Colonic mucosa (tissue), 4 donors: ENCODE results near the gene FBXL7. TPM values are rescaled to one million over a fixed set of nuclear protein-coding genes. Genes with fewer than 3 reads are reported as not detected.

Experiments used
- DNase-seq: peaks from one replicate; pipeline ENCODE4 v3.0.0-alpha.2; 2020
- H3K27ac ChIP-seq: fragments of 200-600 bp; one replicate; pipeline ENCODE4 v1.8.0; 2021
- H3K27me3 ChIP-seq: fragments of 200-600 bp; one replicate; pipeline ENCODE4 v1.8.0; 2021
- H3K36me3 ChIP-seq: fragments of 200-600 bp; one replicate; pipeline ENCODE4 v1.8.0; 2021
- H3K4me1 ChIP-seq: fragments of 200-600 bp; one replicate; pipeline ENCODE4 v1.8.0; 2021; ENCODE audit warnings: mild to moderate bottlenecking
- H3K4me3 ChIP-seq: fragments of 200-600 bp; one replicate; pipeline ENCODE4 v1.8.0; 2021
- H3K9ac ChIP-seq, 2 donors: one replicate each; pipeline ENCODE4 v1.7.0; 2013; ENCODE audit warnings: control low read depth in 2 of 2, low read depth in 2 of 2, low read length in 2 of 2
- H3K9me3 ChIP-seq: fragments of 200-600 bp; one replicate; pipeline ENCODE4 v1.8.0; 2021
- CTCF ChIP-seq: fragments of 200-600 bp; IDR thresholded peaks from one replicate; pipeline ENCODE4 v1.8.0; 2022; ENCODE audit warnings: antibody characterized with exemption, mild to moderate bottlenecking
- intact Hi-C: fragments of 100-400 bp; cut with DNase I; formaldehyde crosslinking; loops from one replicate; pipeline ENCODE4 v1.14.1; 2022
- total RNA-seq, 2 donors: library from RNA; stranded (reverse); fragmentation: NEBNext Ultra II Directional in 1 of 2; extraction: Animal tissue kit (Norgen Biotek cat#: 25700) in 1 of 2; gene quantifications; one replicate each; pipeline ENCODE4 v1.2.1, GENCODE V29; 2021
- donor health status: healthy.
- donor health status: DM: no; HTN: no; CAD: no.
- donor health status: DM: no; HTN: no; CAD: no.

Gene FBXL7
- total RNA-seq, 2 donors from 2014 or later, result 1.6 to 3.0 TPM

- intact Hi-C loops, result no loop called here
- DNase-seq, result no peak
Measured at GRCh38 chr5:15526413-15526812, 26.4 kb downstream of the FBXL7 start.

GRCh38 chr5:15528476-15528875, 28.5 kb downstream of the FBXL7 start:
- no peaks in the 10 kb centered on the region for H3K36me3 ChIP-seq
- no peak overlapping the region for H3K4me3 ChIP-seq
- DNase-seq, result no peak
- no peak overlapping the region for H3K27ac ChIP-seq
- no peaks in the 10 kb centered on the region for H3K9me3 ChIP-seq
- H3K27me3 ChIP-seq, result no peaks in the 10 kb centered on the region
- intact Hi-C loops, result no loop called here
- TF ChIP-seq CTCF, result no peak
- H3K9ac ChIP-seq, result no peak overlapping the region
- H3K4me1 ChIP-seq, result no peaks in the 10 kb centered on the region

More at GRCh38 chr5:15526413-15526812, 26.4 kb downstream of the FBXL7 start:
- TF ChIP-seq CTCF, result no peak
- Histone ChIP-seq H3K9me3 (no peaks in the 10 kb centered on the region), H3K27ac (no peak overlapping the region), H3K4me3 (no peak overlapping the region), H3K9ac (no peak overlapping the region), H3K4me1 (no peaks in the 10 kb centered on the region), H3K36me3 (no peaks in the 10 kb centered on the region), H3K27me3 (no peaks in the 10 kb centered on the region)

GRCh38 chr5:15529013-15529412, 29.0 kb downstream of the FBXL7 start:
- H3K27ac ChIP-seq, result no peak overlapping the region
- no peak for TF ChIP-seq CTCF

GRCh38 chr5:15529821-15530220, 29.8 kb downstream of the FBXL7 start:
- no peak for TF ChIP-seq CTCF
- Histone ChIP-seq H3K4me3 (no peak overlapping the region), H3K36me3 (no peaks in the 10 kb centered on the region), H3K27me3 (no peaks in the 10 kb centered on the region), H3K4me1 (no peaks in the 10 kb centered on the region), H3K9me3 (no peaks in the 10 kb centered on the region), H3K9ac (no peak overlapping the region), H3K27ac (no peak overlapping the region)
- intact Hi-C loops, result no loop called here
- DNase-seq, result no peak

More at GRCh38 chr5:15529013-15529412, 29.0 kb downstream of the FBXL7 start:
- no peaks in the 10 kb centered on the region for H3K36me3 ChIP-seq
- intact Hi-C loops, result no loop called here
- H3K27me3 ChIP-seq, result no peaks in the 10 kb centered on the region
- no peak overlapping the region for H3K4me3 ChIP-seq
- H3K9ac ChIP-seq, result no peak overlapping the region
- no peak for DNase-seq
- H3K9me3 ChIP-seq, result no peaks in the 10 kb centered on the region
- no peaks in the 10 kb centered on the region for H3K4me1 ChIP-seq

GRCh38 chr5:15533129-15533893, 33.3 kb downstream of the FBXL7 start:
- TF ChIP-seq CTCF, result no peak
- Histone ChIP-seq H3K9ac (no peak overlapping the region), H3K36me3 (no peaks in the 10 kb centered on the region), H3K4me1 (no peaks in the 10 kb centered on the region), H3K27me3 (no peaks in the 10 kb centered on the region), H3K9me3 (no peaks in the 10 kb centered on the region), H3K27ac (no peak overlapping the region), H3K4me3 (no peak overlapping the region)
- intact Hi-C loops, result no loop called here
- DNase-seq, result no peak
